ENCODE measurements around the gene LRRC8E.

GRCh38 chr19:7853770-7854128, 34.6 kb upstream of the LRRC8E start:
- TF ChIP-seq POLR2AphosphoS5 (IDR thresholded peaks at IDR 0.05; ENCODE audit: low read depth, low read length) (no peak), RAD21 (IDR thresholded peaks at IDR 0.05; ENCODE audit: low read depth) (no peak), SIN3A (IDR thresholded peaks at IDR 0.05; ENCODE audit: low read depth) (no peak), ZNF274 (IDR thresholded peaks at IDR 0.05; ENCODE audit: low read depth, low read length) (no peak), CTCF (IDR thresholded peaks at IDR 0.05 in 2 of 3, conservative IDR thresholded peaks at IDR 0.05 in 1 of 3; ENCODE audit: borderline replicate concordance in 1 of 3, insufficient read depth in 1 of 3, low read depth in 2 of 3, low read length in 2 of 3) (no peak), EGR1 (IDR thresholded peaks at IDR 0.05; ENCODE audit: low read depth) (no peak)

Measured in HCT116 (cell line).